ENCODE results near the gene GAL3ST3.
"Not testable (repeated sequence)": the region's sequence is repeated elsewhere in the genome, so short reads cannot be mapped to it uniquely, and the experiment has no call there.

GAL3ST3 gene

GRCh38 chr11:66042996-66043906 is 5.7 kb downstream of the GAL3ST3 start:
- FAIRE-seq, result no peak

GRCh38 chr11:66042227-66042995 is 6.5 kb downstream of the GAL3ST3 start:
- FAIRE-seq, result no peak

GRCh38 chr11:66039765-66040164 is 9.2 kb downstream of the GAL3ST3 start:
- FAIRE-seq, result no peak

- FAIRE-seq, result no peak
These were observed 11.6 kb downstream of the GAL3ST3 start for GRCh38 chr11:66037327-66037726.

- FAIRE-seq, result no peak
These were observed 12.6 kb downstream of the GAL3ST3 start for GRCh38 chr11:66036334-66036710.

GRCh38 chr11:66035653-66036333 is 13.2 kb downstream of the GAL3ST3 start:
- FAIRE-seq, result no peak

GRCh38 chr11:66032957-66033735 is 15.8 kb downstream of the GAL3ST3 start:
- FAIRE-seq, result no peak

- no peak for FAIRE-seq
These were observed 22.9 kb downstream of the GAL3ST3 start, which contains the start of gene CATSPER1 for GRCh38 chr11:66026017-66026529. CATSPER1 (minus strand) TSS chr11:66026479; CDS start chr11:66026379, 100 bp downstream.

- FAIRE-seq, result not testable (repeated sequence)
These were observed 25.8 kb downstream of the GAL3ST3 start for GRCh38 chr11:66023186-66023440.

GRCh38 chr11:66022401-66023185 is 26.4 kb downstream of the GAL3ST3 start:
- FAIRE-seq, result no peak

- FAIRE-seq, result no peak
These were observed 28.2 kb downstream of the GAL3ST3 start for GRCh38 chr11:66020618-66021357.

GRCh38 chr11:66020212-66020611 is 28.7 kb downstream of the GAL3ST3 start:
- FAIRE-seq, result no peak

- FAIRE-seq, result no peak
These were observed 31.6 kb downstream of the GAL3ST3 start for GRCh38 chr11:66017321-66017720.

- FAIRE-seq, result no peak
These were observed 32.2 kb downstream of the GAL3ST3 start for GRCh38 chr11:66016793-66017177.

GRCh38 chr11:66015936-66016792 is 32.8 kb downstream of the GAL3ST3 start:
- no peak for FAIRE-seq

GRCh38 chr11:66015454-66015881 is 33.5 kb downstream of the GAL3ST3 start:
- FAIRE-seq, result no peak

GRCh38 chr11:66014804-66015453 is 34.0 kb downstream of the GAL3ST3 start:
- FAIRE-seq, result no peak

GRCh38 chr11:66013762-66014100 is 35.2 kb downstream of the GAL3ST3 start:
- no peak for FAIRE-seq
